Measurements from ENCODE around the gene SOX13. TPM values are rescaled to one million over a fixed set of nuclear protein-coding genes. Genes with fewer than 3 reads are reported as not detected.

The SOX13 gene
- total RNA-seq, 1 donor from 2014 or later, result not detected

DNA sequence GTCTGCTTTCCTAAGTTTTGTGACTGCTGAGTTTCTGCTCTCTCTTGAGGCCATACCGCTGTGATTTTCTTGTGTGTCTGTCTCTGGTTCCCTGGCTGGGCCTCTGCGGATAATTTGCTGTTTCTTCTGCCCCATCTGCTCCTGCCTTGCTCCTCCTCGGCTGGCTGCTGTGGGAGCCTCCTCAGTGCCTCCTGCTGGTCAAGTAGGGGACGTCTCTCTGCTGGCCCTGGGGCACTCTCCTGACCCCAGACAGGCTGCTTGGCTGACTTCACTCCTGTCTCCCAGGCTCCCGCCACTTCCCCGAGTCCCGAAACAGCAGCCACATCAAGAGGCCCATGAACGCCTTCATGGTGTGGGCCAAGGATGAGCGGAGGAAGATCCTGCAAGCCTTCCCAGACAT, 50.5 kb downstream of the SOX13 start:
- TF ChIP-seq, protein P1, sequence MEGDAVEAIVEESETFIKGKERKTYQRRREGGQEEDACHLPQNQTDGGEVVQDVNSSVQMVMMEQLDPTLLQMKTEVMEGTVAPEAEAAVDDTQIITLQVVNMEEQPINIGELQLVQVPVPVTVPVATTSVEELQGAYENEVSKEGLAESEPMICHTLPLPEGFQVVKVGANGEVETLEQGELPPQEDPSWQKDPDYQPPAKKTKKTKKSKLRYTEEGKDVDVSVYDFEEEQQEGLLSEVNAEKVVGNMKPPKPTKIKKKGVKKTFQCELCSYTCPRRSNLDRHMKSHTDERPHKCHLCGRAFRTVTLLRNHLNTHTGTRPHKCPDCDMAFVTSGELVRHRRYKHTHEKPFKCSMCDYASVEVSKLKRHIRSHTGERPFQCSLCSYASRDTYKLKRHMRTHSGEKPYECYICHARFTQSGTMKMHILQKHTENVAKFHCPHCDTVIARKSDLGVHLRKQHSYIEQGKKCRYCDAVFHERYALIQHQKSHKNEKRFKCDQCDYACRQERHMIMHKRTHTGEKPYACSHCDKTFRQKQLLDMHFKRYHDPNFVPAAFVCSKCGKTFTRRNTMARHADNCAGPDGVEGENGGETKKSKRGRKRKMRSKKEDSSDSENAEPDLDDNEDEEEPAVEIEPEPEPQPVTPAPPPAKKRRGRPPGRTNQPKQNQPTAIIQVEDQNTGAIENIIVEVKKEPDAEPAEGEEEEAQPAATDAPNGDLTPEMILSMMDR (IDR thresholded peaks at IDR 0.05), result no peak
- H3K27me3 Mint-ChIP-seq, result no peaks in the 10 kb centered on the region
- H3K4me3 Mint-ChIP-seq, result no peak overlapping the region
- H3K36me3 Mint-ChIP-seq (ENCODE audit: low read depth), result no peaks in the 10 kb centered on the region
- no peak for ATAC-seq (ENCODE audit: low read depth)
- H3K9me3 Mint-ChIP-seq, result no peaks in the 10 kb centered on the region
- DNase-seq, result no peak
- POLR2A ChIA-PET, result no interaction called here
- intact Hi-C loops (cut with micrococcal nuclease), result no loop called here
- CTCF ChIA-PET, result no interaction called here
- no peaks in the 10 kb centered on the region for H3K4me1 Mint-ChIP-seq
- H3K27ac Mint-ChIP-seq, result no peak overlapping the region

DNA sequence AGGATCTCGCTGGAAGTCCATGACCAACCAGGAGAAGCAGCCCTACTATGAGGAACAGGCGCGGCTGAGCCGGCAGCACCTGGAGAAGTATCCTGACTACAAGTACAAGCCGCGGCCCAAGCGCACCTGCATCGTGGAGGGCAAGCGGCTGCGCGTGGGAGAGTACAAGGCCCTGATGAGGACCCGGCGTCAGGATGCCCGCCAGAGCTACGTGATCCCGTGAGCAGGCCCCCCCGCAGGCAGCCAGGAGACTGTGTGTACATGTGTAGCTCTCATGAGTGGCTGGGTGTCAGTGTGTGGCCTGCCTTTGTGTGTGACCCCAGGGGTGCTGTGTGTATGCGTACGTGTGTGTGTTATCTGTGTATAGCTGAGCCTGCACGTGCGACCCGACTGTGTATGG, 51.7 kb downstream of the SOX13 start:
- ChIA-PET CTCF (no interaction called here), POLR2A (no interaction called here)
- Mint-ChIP-seq H3K27me3 (no peaks in the 10 kb centered on the region), H3K9me3 (no peaks in the 10 kb centered on the region), H3K36me3 (ENCODE audit: low read depth) (no peaks in the 10 kb centered on the region), H3K27ac (no peak overlapping the region), H3K4me3 (no peak overlapping the region), H3K4me1 (peaks cover 6% of the 10 kb centered on the region)
- ATAC-seq (ENCODE audit: low read depth) (no peak), DNase-seq (no peak)
- TF ChIP-seq, protein P1 (IDR thresholded peaks at IDR 0.05), result no peak
- intact Hi-C loops (cut with micrococcal nuclease), result no loop called here

DNA sequence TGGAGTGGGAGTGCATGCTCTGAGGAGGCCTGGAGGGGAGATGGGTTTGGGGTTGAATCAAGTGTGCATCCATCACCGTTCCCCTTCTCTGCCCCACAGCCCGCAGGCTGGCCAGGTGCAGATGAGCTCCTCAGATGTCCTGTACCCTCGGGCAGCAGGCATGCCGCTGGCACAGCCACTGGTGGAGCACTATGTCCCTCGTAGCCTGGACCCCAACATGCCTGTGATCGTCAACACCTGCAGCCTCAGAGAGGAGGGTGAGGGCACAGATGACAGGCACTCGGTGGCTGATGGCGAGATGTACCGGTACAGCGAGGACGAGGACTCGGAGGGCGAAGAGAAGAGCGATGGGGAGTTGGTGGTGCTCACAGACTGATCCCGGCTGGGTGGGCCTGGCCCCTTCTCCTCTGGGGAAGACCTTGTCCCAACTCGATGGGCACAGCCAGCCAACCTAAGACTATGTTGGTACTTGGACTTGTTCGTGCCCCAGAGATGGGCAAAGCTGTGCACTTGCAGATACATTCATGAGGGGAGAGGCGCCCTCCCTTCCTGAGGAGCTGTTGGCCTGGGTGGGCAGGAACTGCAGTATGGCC, 52.9 kb downstream of the SOX13 start:
- DNase-seq (no peak), ATAC-seq (ENCODE audit: low read depth) (no peak)
- Mint-ChIP-seq H3K4me3 (no peak overlapping the region), H3K4me1 (peaks cover 6% of the 10 kb centered on the region), H3K9me3 (no peaks in the 10 kb centered on the region), H3K36me3 (ENCODE audit: low read depth) (no peaks in the 10 kb centered on the region), H3K27me3 (peaks cover 5% of the 10 kb centered on the region), H3K27ac (no peak overlapping the region)
- POLR2A ChIA-PET, result no interaction called here
- CTCF ChIA-PET, result no interaction called here
- intact Hi-C loops (cut with micrococcal nuclease), result no loop called here
- TF ChIP-seq, protein P1 (IDR thresholded peaks at IDR 0.05), result no peak

DNA sequence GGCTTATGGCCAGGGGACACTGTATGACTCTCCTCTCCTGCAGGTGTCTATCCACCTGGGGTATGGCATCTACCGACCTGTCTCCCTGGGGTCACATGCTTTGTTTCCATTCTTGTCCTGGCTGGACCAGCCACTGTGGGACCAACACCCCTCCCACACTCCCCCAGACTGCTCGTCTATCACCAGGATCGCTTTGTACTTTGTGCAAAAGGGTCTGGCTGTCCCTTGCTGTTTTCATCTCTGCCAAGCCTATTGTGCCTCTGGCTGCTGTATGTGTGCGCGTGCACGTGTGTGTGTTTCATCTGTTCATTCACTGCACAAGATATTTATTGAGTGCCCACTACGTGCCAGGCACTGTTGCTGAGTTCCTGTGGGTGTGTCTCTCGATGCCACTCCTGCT, 53.5 kb downstream of the SOX13 start:
- ChIA-PET CTCF (no interaction called here), POLR2A (no interaction called here)
- no peak for ATAC-seq (ENCODE audit: low read depth)
- intact Hi-C loops (cut with micrococcal nuclease), result no loop called here
- peaks cover 5% of the 10 kb centered on the region for H3K27me3 Mint-ChIP-seq
- no peak for DNase-seq
- H3K4me3 Mint-ChIP-seq, result no peak overlapping the region
- no peaks in the 10 kb centered on the region for H3K36me3 Mint-ChIP-seq (ENCODE audit: low read depth)
- TF ChIP-seq, protein P1 (IDR thresholded peaks at IDR 0.05), result no peak
- no peaks in the 10 kb centered on the region for H3K9me3 Mint-ChIP-seq
- H3K4me1 Mint-ChIP-seq, result peaks cover 6% of the 10 kb centered on the region
- H3K27ac Mint-ChIP-seq, result no peak overlapping the region

DNA sequence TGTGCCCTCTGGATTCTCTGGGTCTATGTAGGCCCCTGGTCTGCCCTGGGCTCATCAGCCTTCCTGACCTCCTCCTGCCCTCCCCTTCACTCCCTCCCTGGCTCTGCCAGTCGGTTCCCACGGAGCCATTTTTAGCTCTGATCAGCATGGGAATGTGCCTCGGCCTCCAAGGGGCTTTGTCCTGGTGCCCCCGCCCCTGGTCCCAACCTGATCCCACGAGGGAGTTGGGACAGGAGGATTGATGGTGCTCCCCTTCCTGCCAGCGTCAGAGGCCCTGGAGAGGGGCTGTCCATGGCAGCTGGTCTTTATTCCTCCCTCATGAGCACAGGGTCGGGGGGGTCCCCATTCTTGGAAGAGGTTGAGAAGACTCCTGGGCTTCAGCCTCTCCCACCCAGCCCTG, 54.0 kb downstream of the SOX13 start:
- Mint-ChIP-seq H3K4me3 (no peak overlapping the region), H3K9me3 (no peaks in the 10 kb centered on the region), H3K4me1 (peaks cover 6% of the 10 kb centered on the region), H3K36me3 (ENCODE audit: low read depth) (no peaks in the 10 kb centered on the region), H3K27me3 (peaks cover 7% of the 10 kb centered on the region), H3K27ac (no peak overlapping the region)
- POLR2A ChIA-PET, result no interaction called here
- TF ChIP-seq, protein P1 (IDR thresholded peaks at IDR 0.05), result no peak
- DNase-seq (no peak), ATAC-seq (ENCODE audit: low read depth) (no peak)
- CTCF ChIA-PET, result interaction anchor here (1.2 to 2.7 kb wide), 2 partner anchors 256 to 268 kb away, joined by 3 to 28 read pairs; partner anchors contain the start of gene SNRPE
- intact Hi-C loops (cut with micrococcal nuclease), result no loop called here

Data from activated B cell treated with CpG ODN at 0.5 μM for 24 hours (primary cell).